Nephron progenitor cell (in vitro differentiated cells): ENCODE data around the gene SNED1.

Experiments used
- DNase-seq: peaks from one replicate; pipeline ENCODE4 v3.0.0; 2021
- H3K27ac Mint-ChIP-seq: 2 replicates; pipeline ENCODE4 v1.8.0; 2021; ENCODE audit warnings: mild to moderate bottlenecking, moderate library complexity, mixed read lengths
- H3K27me3 Mint-ChIP-seq: 2 replicates; pipeline ENCODE4 v1.8.0; 2021; ENCODE audit warnings: mild to moderate bottlenecking, low read depth, mixed read lengths; ENCODE audit not compliant: poor library complexity
- H3K36me3 Mint-ChIP-seq: 2 replicates; pipeline ENCODE4 v1.8.0; 2021; ENCODE audit warnings: low read depth, mixed read lengths
- H3K4me1 Mint-ChIP-seq: 2 replicates; pipeline ENCODE4 v1.8.0; 2021; ENCODE audit warnings: mixed read lengths
- H3K4me3 Mint-ChIP-seq: 2 replicates; pipeline ENCODE4 v1.8.0; 2021; ENCODE audit warnings: mild to moderate bottlenecking, moderate library complexity, mixed read lengths
- H3K9me3 Mint-ChIP-seq: 2 replicates; pipeline ENCODE4 v1.8.0; 2021; ENCODE audit warnings: mild to moderate bottlenecking, moderate library complexity, mixed read lengths
- CTCF ChIP-seq: fragments of 200-600 bp; sonication (generic); IDR thresholded peaks from 2 replicates; pipeline ENCODE4 v1.5.0; 2021; ENCODE audit warnings: antibody characterized with exemption

SNED1 gene

GRCh38 chr2:241137276-241138190, 139.1 kb downstream of the SNED1 start:
- Mint-ChIP-seq H3K4me1 (no peaks in the 10 kb centered on the region), H3K27me3 (no peaks in the 10 kb centered on the region), H3K9me3 (no peaks in the 10 kb centered on the region), H3K4me3 (no peak overlapping the region), H3K36me3 (peaks cover 12% of the 10 kb centered on the region), H3K27ac (no peak overlapping the region)
- TF ChIP-seq CTCF = no peak
- no peak for DNase-seq

GRCh38 chr2:241138471-241138870, 140.1 kb downstream of the SNED1 start:
- no peak overlapping the region for H3K4me3 Mint-ChIP-seq
- peaks cover 4% of the 10 kb centered on the region for H3K36me3 Mint-ChIP-seq
- no peaks in the 10 kb centered on the region for H3K27me3 Mint-ChIP-seq
- no peak for DNase-seq
- no peak for TF ChIP-seq CTCF
- no peak overlapping the region for H3K27ac Mint-ChIP-seq
- no peaks in the 10 kb centered on the region for H3K9me3 Mint-ChIP-seq
- no peaks in the 10 kb centered on the region for H3K4me1 Mint-ChIP-seq

- no peak for DNase-seq
- no peaks in the 10 kb centered on the region for H3K27me3 Mint-ChIP-seq
- H3K9me3 Mint-ChIP-seq = no peaks in the 10 kb centered on the region
- H3K4me3 Mint-ChIP-seq = no peak overlapping the region
- no peak for TF ChIP-seq CTCF
- no peak overlapping the region for H3K27ac Mint-ChIP-seq
- no peaks in the 10 kb centered on the region for H3K4me1 Mint-ChIP-seq
- H3K36me3 Mint-ChIP-seq = no peaks in the 10 kb centered on the region
These were observed 141.4 kb downstream of the SNED1 start for GRCh38 chr2:241139531-241140444.

DNA sequence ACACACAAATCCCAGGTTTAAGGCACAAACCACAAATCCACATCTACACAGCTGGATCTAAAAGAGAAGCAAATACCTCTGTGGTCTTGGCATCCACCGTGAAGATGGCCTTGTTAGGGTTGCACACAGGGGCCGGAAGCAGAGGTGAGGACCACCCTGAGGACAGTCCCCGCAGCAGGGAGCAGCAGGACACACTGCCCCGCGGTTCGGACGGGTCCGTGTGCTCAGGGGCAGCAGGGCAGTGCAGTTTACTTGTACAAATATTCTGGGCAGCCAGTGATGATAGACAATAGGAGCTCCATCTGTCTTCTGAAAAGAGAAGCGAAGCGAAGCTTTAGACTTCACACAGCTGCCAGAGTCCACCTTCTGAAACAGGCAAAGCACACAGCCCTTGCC, 142.0 kb downstream of the SNED1 start:
- Mint-ChIP-seq H3K27ac (peak overlapping the region; percentile 74), H3K9me3 (no peaks in the 10 kb centered on the region), H3K36me3 (no peaks in the 10 kb centered on the region), H3K27me3 (peaks cover 3% of the 10 kb centered on the region), H3K4me3 (no peak overlapping the region), H3K4me1 (no peaks in the 10 kb centered on the region)
- no peak for DNase-seq
- no peak for TF ChIP-seq CTCF

DNA sequence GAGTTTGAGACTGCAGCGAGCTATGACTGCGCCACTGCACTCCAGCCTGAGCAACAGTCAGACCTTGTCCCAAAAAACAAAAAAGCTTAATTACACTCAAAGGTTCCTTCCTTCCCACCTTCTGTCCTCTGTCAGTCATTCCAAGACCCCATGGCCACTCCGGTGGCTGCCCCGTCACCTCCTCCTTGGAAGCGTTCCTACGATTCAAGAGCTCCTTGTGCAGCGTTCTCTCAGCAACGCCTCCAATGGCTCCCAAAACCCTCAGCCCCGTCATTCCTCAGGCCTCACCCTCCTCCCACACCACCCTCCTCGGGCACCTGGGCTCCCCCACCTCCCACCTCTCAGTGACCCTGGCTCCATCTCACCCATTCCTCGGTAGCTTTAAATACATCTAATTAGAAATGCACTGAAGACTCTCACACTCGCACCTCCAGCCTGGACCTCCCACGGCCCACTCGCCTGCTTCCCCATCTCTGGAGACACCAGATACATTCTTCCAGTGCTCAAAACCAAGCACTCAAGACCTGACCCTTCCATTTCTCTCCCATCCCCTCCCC, 142.9 kb downstream of the SNED1 start:
- H3K27me3 Mint-ChIP-seq = peaks cover 3% of the 10 kb centered on the region
- peak overlapping the region; percentile 62 for H3K27ac Mint-ChIP-seq
- no peaks in the 10 kb centered on the region for H3K9me3 Mint-ChIP-seq
- no peak for TF ChIP-seq CTCF
- no peak for DNase-seq
- H3K4me3 Mint-ChIP-seq = no peak overlapping the region
- no peaks in the 10 kb centered on the region for H3K4me1 Mint-ChIP-seq
- no peaks in the 10 kb centered on the region for H3K36me3 Mint-ChIP-seq
